Pancreas (tissue), 10 donors: ENCODE data around the gene ARHGAP23. TPM values are rescaled to one million over a fixed set of nuclear protein-coding genes. Genes with fewer than 3 reads are reported as not detected.

Experiments
- ATAC-seq, 4 donors: fragments of 200-7000 bp; cut with Tn5 transposase; one replicate each; pipeline versions ENCODE4 v1.8.0 to v1.9.1; 2020; ENCODE audit warnings: mild to moderate bottlenecking in 4 of 4, moderate library complexity in 4 of 4
- DNase-seq, 6 donors: peaks; one replicate each; pipeline ENCODE4 v3.0.0-alpha.2; 2020
- FAIRE-seq: peaks from 2 replicates; lab custom pipeline; 2012; peaks lifted over from hg19 to GRCh38; lab: Jason Lieb, UNC
- H3K27ac ChIP-seq, 4 donors: fragments of 200-600 bp; sonication (generic); 1 replicate in 3 of 4; 2 replicates in 1 of 4; pipeline versions ENCODE4 v1.5.0 to v1.8.0; 2020
- H3K27me3 ChIP-seq, 4 donors: fragments of 200-600 bp; one replicate each; pipeline ENCODE4 v1.8.0; 2021
- H3K36me3 ChIP-seq, 3 donors: fragments of 200-600 bp; sonication (generic) in 1 of 3; one replicate each; pipeline versions ENCODE4 v1.5.0 to v1.8.0; 2020 to 2021
- H3K4me1 ChIP-seq, 3 donors: fragments of 200-600 bp; one replicate each; pipeline ENCODE4 v1.8.0; 2021
- H3K4me3 ChIP-seq, 4 donors: fragments of 200-600 bp; sonication (generic) in 2 of 4; one replicate each; pipeline versions ENCODE4 v1.5.0 to v1.8.0; 2020 to 2021
- H3K9me3 ChIP-seq, 4 donors: fragments of 200-600 bp; one replicate each; pipeline ENCODE4 v1.8.0; 2021
- CTCF ChIP-seq, 4 donors: fragments of 200-600 bp; sonication (generic) in 3 of 4; IDR thresholded peaks; one replicate each; pipeline versions ENCODE4 v1.5.0 to v1.8.0; 2021; ENCODE audit warnings: antibody characterized with exemption in 4 of 4
- WGBS, 2 donors: extraction: QIAGEN DNeasy Blood & Tissue Kit; methylation state at CpG; one replicate each; pipeline ENCODE4 v1.1.7; 2013; 5-methylcytosine and 5-hydroxymethylcytosine counted together
- intact Hi-C, 3 donors: fragments of 100-400 bp; cut with DNase I; formaldehyde crosslinking; loops; one replicate each; pipeline versions ENCODE4 v1.11.1 to v1.14.2; 2022
- polyA plus RNA-seq, 2 donors: library from polyadenylated mRNA; stranded (reverse); fragments of 200-250 nt; gene quantifications; one replicate each; pipeline ENCODE4 v1.2.3, GENCODE V29; 2013
- total RNA-seq, 6 donors: library from RNA; stranded (reverse); fragmentation: NEBNext Ultra II Directional in 4 of 6; extraction: Animal tissue kit (Norgen Biotek cat#: 25700) in 4 of 6; gene quantifications; one replicate each; pipeline versions ENCODE4 v1.2.1 to v1.2.4, GENCODE V29; 2021 to 2023
- donor health status: healthy with polysubstance abuse.
- donor health status: DM: no; HTN: no; CAD: no; lungs with moderate emphysema.
- donor health status: DM: no; HTN: no; CAD: no.
- donor health status: control.
- donor health status: control.
- donor health status: Bipolar disorder and iron deficiency.
- donor health status: DM: yes; HTN: yes; CAD: no.
- donor health status: DM: no; HTN: no; CAD: no.
- donor health status: DM: no; HTN: no; CAD: no.
- donor health status: DM: yes; HTN: yes; CAD: no.

Gene ARHGAP23
- total and polyA plus RNA-seq, 8 donors: 2.5 to 7.1 (median 3.9) TPM

GRCh38 chr17:38508954-38509771 lies 80.9 kb downstream of the ARHGAP23 start:
- H3K36me3 ChIP-seq: no peaks in the 10 kb centered on the region
- no peaks in the 10 kb centered on the region for H3K4me1 ChIP-seq
- 43% methylated on average over 27 of the region's 27 CpGs for WGBS, 2 donors
- intact Hi-C loops: no loop called here
- H3K27me3 ChIP-seq: peaks cover 0 to 4% (median 0%) of the 10 kb centered on the region in 4 donors
- H3K27ac ChIP-seq: no peak overlapping the region
- TF ChIP-seq CTCF (IDR thresholded peaks at IDR 0.05): peak; percentile 23 to 58 (median 44)
- ATAC-seq: peak; percentile 60 to 85 (median 79)
- no peaks in the 10 kb centered on the region for H3K9me3 ChIP-seq
- no peak for FAIRE-seq
- DNase-seq: peak; percentile 50 to 87 (median 76)
- no peak overlapping the region for H3K4me3 ChIP-seq

- intact Hi-C loops: no loop called here
- no peak for DNase-seq
Measured at GRCh38 chr17:38509772-38510420, 81.6 kb downstream of the ARHGAP23 start.

GRCh38 chr17:38510421-38511149 lies 82.3 kb downstream of the ARHGAP23 start:
- FAIRE-seq (no peak), ATAC-seq (peak; percentile 57 to 82 (median 79)), DNase-seq (peak in 2 of 6 donors; percentile 30 to 79)
- intact Hi-C loops: no loop called here
- Histone ChIP-seq H3K27me3 (peaks cover 0 to 4% (median 0%) of the 10 kb centered on the region in 4 donors), H3K4me3 (peak overlapping the region in 2 of 4 donors; percentile 16 to 27), H3K9me3 (no peaks in the 10 kb centered on the region), H3K36me3 (no peaks in the 10 kb centered on the region), H3K27ac (no peak overlapping the region), H3K4me1 (no peaks in the 10 kb centered on the region)
- TF ChIP-seq CTCF (IDR thresholded peaks at IDR 0.05): no peak
- 5 to 10% methylated on average over 40 to 86 of the region's 86 CpGs for WGBS, 2 donors

More at GRCh38 chr17:38509772-38510420, 81.6 kb downstream of the ARHGAP23 start:
- no peaks in the 10 kb centered on the region for H3K36me3 ChIP-seq
- no peak for TF ChIP-seq CTCF (IDR thresholded peaks at IDR 0.05)
- H3K4me1 ChIP-seq: no peaks in the 10 kb centered on the region
- H3K9me3 ChIP-seq: no peaks in the 10 kb centered on the region
- WGBS, 2 donors: 9 to 12% methylated on average over 64 to 80 of the region's 80 CpGs
- H3K4me3 ChIP-seq: peak overlapping the region in 1 of 4 donors; percentile 27
- FAIRE-seq (no peak), ATAC-seq (peak in 3 of 4 donors; percentile 7 to 26 (median 12))
- peaks cover 0 to 4% (median 0%) of the 10 kb centered on the region in 4 donors for H3K27me3 ChIP-seq
- H3K27ac ChIP-seq: no peak overlapping the region

GRCh38 chr17:38511150-38512108 lies 83.2 kb downstream of the ARHGAP23 start:
- intact Hi-C loops: no loop called here
- Histone ChIP-seq H3K27ac (no peak overlapping the region), H3K4me1 (no peaks in the 10 kb centered on the region), H3K9me3 (no peaks in the 10 kb centered on the region), H3K4me3 (no peak overlapping the region), H3K36me3 (no peaks in the 10 kb centered on the region), H3K27me3 (peaks cover 0 to 4% (median 0%) of the 10 kb centered on the region in 4 donors)
- 46 to 53% methylated on average over 15 of the region's 15 CpGs for WGBS, 2 donors
- ATAC-seq (no peak), DNase-seq (no peak), FAIRE-seq (no peak)
- TF ChIP-seq CTCF (IDR thresholded peaks at IDR 0.05): no peak
